Neutrophil (primary cell): ENCODE results near the gene PARP16.

Source experiments
- H3K27ac ChIP-seq: fragments of 200-600 bp; sonication (generic); 2 replicates; pipeline ENCODE4 v1.5.1; 2016; ENCODE audit warnings: mild to moderate bottlenecking, moderate library complexity
- H3K27me3 ChIP-seq: fragments of 200-600 bp; sonication (generic); 2 replicates; pipeline ENCODE4 v1.6.0; 2016; ENCODE audit warnings: mild to moderate bottlenecking
- H3K36me3 ChIP-seq: fragments of 200-600 bp; sonication (generic); 2 replicates; pipeline ENCODE4 v1.5.1; 2017
- H3K4me1 ChIP-seq, 2 experiments: fragments of 200-600 bp in 1 of 2; sonication (generic) in 1 of 2; 1 replicate in 1 of 2; 2 replicates in 1 of 2; pipeline versions ENCODE4 v1.5.1 to v1.6.1; 2013 to 2016; ENCODE audit warnings: low read depth in 1 of 2, low read length in 1 of 2, mild to moderate bottlenecking in 1 of 2, moderate library complexity in 1 of 2; ENCODE audit not compliant: control insufficient read depth in 1 of 2, insufficient read depth in 1 of 2
- H3K4me3 ChIP-seq, 2 experiments: fragments of 200-600 bp in 1 of 2; sonication (generic) in 1 of 2; 1 replicate in 1 of 2; 2 replicates in 1 of 2; pipeline ENCODE4 v1.5.1; 2013 to 2016; ENCODE audit warnings: low read depth in 1 of 2, low read length in 1 of 2, mild to moderate bottlenecking in 1 of 2, moderate library complexity in 1 of 2
- H3K9me3 ChIP-seq: fragments of 200-600 bp; sonication (generic); 2 replicates; pipeline ENCODE4 v1.5.1; 2016
- TF ChIP-seq, protein P1 (sequence below): fragments of 200-600 bp; sonication (generic); IDR thresholded peaks from 2 replicates; pipeline ENCODE4 v1.5.1; 2016; ENCODE audit warnings: antibody characterized with exemption

The PARP16 gene

DNA sequence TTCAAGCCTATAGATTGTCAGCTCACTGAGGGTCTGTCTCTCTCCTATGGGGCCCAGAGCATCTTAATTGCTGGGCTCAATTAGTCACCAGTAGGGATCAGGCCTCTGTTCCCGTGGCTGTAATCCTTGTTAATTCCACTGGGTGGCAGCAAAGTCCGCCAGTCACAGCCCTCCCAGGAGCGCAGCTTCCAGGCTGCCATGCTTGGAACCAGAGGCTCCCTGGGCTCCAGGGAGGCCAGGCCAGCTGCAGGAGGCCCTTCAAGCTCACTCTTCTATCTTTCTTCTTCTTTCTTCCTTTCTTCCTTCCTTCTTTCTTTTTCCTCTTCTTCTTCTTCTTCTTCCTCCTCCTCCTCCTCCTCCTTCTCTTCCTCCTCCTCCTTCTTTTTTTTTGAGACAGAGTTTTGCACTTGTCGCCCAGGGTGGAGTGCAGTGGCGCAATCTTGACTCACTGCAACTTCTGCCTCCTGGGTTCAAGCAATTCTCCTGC, 32.2 kb upstream of the PARP16 start:
- TF ChIP-seq, protein P1, sequence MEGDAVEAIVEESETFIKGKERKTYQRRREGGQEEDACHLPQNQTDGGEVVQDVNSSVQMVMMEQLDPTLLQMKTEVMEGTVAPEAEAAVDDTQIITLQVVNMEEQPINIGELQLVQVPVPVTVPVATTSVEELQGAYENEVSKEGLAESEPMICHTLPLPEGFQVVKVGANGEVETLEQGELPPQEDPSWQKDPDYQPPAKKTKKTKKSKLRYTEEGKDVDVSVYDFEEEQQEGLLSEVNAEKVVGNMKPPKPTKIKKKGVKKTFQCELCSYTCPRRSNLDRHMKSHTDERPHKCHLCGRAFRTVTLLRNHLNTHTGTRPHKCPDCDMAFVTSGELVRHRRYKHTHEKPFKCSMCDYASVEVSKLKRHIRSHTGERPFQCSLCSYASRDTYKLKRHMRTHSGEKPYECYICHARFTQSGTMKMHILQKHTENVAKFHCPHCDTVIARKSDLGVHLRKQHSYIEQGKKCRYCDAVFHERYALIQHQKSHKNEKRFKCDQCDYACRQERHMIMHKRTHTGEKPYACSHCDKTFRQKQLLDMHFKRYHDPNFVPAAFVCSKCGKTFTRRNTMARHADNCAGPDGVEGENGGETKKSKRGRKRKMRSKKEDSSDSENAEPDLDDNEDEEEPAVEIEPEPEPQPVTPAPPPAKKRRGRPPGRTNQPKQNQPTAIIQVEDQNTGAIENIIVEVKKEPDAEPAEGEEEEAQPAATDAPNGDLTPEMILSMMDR = peak; percentile 80
- peaks cover 3 to 6% of the 10 kb centered on the region in 2 experiments for H3K4me1 ChIP-seq
- peaks cover 39% of the 10 kb centered on the region for H3K27me3 ChIP-seq
- no peak overlapping the region for H3K27ac ChIP-seq
- no peaks in the 10 kb centered on the region for H3K36me3 ChIP-seq
- H3K9me3 ChIP-seq = no peaks in the 10 kb centered on the region
- H3K4me3 ChIP-seq = no peak overlapping the region

DNA sequence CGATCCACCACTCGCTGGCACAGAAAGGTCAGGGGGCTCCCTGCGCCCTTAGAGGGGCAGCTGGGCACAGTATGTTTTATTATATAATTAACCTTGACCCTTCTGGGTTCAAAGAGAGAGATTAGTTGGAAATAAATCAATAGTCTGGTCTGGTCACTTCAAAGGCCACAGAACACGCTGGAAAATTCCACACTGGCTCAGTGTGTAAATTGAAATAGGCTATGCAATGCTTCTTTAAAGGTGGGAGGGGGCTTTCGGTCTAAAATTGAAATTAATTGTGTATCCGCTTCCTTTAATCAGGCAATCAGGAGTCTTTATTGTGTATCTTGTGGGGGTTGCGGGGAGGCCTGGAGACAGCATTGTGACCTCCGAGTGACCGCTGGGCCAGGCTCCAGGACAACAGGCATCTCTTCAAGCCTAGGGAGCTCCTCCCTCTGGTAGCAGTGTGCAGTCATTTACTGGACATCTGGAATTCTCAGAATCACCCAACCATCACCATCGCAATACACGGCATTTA, 25.8 kb upstream of the PARP16 start:
- H3K4me3 ChIP-seq = no peak overlapping the region
- no peaks in the 10 kb centered on the region for H3K9me3 ChIP-seq
- TF ChIP-seq, protein P1 = no peak
- no peak overlapping the region for H3K27ac ChIP-seq
- H3K27me3 ChIP-seq = peaks cover 17% of the 10 kb centered on the region
- peaks cover 7 to 9% of the 10 kb centered on the region in 2 experiments for H3K4me1 ChIP-seq
- no peaks in the 10 kb centered on the region for H3K36me3 ChIP-seq

DNA sequence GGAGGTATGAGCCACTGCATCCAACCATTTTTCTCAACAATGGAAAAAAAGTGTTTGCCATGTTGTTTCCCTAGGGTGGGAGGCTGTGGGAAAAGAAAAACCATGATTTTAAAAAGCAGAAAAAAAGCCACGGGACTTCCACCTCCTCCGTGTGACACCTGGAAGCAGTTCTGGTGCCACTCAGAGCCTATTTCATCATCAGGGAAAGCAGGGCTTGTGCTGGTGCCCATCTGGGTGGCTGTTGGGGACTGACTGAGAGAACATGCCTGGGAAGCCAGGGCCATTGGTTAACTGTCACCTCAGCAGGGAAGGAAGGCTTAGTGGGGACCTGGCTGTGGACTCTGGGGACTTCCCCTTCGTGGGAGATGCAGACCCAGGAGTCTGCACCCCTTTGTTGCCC, 25.1 kb upstream of the PARP16 start:
- TF ChIP-seq, protein P1 = no peak
- H3K27me3 ChIP-seq = peaks cover 17% of the 10 kb centered on the region
- no peak overlapping the region for H3K4me3 ChIP-seq
- no peak overlapping the region for H3K27ac ChIP-seq
- H3K9me3 ChIP-seq = no peaks in the 10 kb centered on the region
- no peaks in the 10 kb centered on the region for H3K36me3 ChIP-seq
- H3K4me1 ChIP-seq = peaks cover 7 to 9% of the 10 kb centered on the region in 2 experiments

DNA sequence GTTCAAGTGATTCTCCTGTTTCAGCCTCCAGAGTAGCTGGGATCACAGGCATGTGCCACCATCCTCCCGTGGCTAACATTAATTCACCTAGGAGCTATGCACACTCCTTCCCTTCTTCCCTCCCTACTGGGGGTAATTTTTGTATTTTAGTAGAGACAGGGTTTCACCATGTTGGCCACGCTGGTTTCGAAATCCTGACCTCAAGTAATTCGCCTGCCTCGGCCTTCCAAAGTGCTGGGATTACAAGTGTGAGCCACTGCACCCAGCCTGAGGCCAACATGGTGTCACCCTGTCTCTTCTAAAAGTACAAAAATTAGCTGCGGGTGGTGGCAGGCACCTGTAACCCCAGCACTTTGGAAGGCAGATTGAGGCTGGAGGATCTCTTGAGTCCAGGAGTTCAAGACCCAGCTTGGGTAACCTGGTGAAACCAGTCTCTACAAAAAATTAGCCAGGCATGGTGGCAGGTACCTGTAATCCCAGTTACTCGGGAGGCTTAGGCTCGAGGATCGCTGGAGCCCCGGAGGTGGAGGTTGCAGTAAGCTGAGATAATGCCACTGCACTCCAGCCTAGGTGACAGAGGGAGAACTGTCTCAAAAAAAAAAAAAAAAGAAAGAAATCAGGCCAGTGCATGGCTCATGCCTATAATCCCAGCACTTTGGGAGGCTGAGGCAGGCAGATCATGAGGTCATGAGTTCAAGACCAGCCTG, 23.9 kb upstream of the PARP16 start:
- H3K36me3 ChIP-seq = no peaks in the 10 kb centered on the region
- TF ChIP-seq, protein P1 = no peak
- H3K9me3 ChIP-seq = no peaks in the 10 kb centered on the region
- H3K27me3 ChIP-seq = peaks cover 17% of the 10 kb centered on the region
- H3K27ac ChIP-seq = no peak overlapping the region
- H3K4me1 ChIP-seq = peaks cover 9 to 14% of the 10 kb centered on the region in 2 experiments
- H3K4me3 ChIP-seq = no peak overlapping the region

DNA sequence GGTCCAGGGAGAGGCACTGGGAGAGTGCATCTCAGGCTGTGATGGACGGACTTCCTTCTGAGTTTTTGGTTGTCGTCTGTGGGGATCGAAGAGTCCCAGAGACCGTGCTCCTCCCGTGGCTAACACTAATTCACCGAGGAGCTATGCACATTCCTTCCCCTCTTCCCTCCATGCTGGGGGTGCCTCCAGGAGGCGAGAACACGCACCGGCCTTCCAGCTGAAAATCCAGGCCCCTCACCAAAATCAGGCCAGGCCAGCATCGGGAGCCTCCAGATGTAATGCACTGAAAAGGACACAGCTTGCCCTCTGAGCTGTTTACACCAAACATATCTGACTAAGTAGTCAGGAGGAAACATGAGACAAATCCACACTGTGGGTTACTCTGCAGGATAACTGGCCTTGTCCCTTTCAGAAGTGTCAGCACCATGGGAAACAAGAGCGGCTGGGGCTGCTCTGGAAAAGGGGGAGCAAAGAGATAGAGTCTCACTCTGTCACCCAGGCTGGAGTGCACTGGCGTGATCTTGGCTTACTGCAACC, 23.3 kb upstream of the PARP16 start:
- Histone ChIP-seq H3K27ac (no peak overlapping the region), H3K36me3 (no peaks in the 10 kb centered on the region), H3K27me3 (peaks cover 17% of the 10 kb centered on the region), H3K4me1 (peaks cover 15 to 20% of the 10 kb centered on the region in 2 experiments), H3K9me3 (no peaks in the 10 kb centered on the region), H3K4me3 (no peak overlapping the region)
- TF ChIP-seq, protein P1 = no peak
